HG03095 (cell line): ENCODE data around the gene GPRIN3.
"Not testable (repeated sequence)": the region's sequence is repeated elsewhere in the genome, so short reads cannot be mapped to it uniquely, and the experiment has no call there.

Experiments
- ATAC-seq: cut with Tn5 transposase; IDR thresholded peaks from one replicate; pipeline ENCODE4 v1.9.1; 2021; ENCODE audit warnings: moderate library complexity; ENCODE audit not compliant: unreplicated experiment

The GPRIN3 gene

DNA sequence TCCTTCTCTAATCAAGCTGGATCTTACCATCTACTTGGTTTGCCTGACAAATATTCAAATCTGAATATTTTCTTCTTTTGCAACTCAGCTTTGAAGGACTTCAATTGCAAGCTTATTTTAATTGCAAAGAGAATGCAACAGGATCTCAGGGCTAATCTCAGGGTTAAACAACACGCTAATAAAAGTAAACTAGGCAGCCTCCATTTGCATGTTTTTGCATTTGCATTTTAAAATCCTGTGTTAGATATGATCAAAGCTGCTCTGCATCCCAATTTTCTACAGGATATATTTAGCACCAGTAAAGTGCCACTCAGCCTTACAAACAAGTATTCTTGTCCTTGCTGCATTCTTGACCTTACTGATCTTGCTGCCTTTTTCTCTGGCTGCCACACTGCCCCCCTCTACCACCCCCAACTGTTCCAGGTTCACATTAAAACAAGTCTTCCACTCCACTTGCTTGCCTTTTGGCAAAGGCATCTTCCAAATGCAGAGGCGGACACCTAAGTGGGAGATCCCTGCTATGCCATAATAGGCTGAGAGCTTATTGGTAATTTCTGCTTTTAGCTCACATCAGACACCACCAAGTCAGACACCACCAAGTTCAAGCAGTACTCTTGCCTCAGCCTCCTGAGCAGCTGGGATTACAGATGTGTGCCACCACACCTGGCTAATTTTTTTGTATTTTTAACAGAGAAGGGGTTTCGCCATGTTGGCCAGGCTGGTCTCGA lies 48.1 kb downstream of the GPRIN3 start:
- ATAC-seq = no peak

DNA sequence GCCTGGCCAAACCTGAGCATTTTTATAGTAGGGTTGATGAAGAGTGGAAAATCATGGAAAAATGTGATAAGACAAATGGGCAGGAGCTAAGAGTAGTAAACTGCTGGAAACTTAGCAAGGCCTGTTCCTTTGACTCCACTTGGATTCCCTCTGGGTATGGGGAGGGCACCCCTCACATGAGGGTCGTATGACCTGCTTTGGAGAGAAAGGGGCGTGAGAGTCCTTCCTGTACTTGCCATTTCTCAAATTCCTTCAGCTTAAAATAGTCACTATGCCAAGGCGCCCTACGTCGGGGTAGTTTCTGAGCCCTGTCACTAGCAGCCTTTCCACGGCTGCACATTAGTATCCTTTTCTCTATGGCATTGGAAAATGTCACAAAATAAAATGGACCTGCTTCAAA lies 49.1 kb downstream of the GPRIN3 start:
- no peak for ATAC-seq

DNA sequence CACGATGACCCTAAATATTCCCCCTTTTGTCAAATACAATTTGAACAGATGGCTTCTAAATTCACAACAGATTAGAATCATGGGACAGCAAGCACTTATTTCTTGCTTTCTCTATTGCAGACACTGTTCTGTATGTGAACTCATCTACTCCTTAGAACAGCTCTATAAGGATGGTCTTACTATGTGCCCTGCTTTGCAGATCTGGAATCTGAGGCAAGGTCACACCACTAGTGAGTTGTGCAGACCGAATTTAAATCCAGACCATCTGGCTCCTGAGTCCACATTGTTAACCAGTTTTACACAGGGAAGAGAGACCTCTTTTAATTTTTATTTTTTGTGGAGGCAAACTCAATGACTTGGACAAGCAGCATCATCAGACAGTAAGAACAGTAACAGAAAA lies 50.2 kb downstream of the GPRIN3 start:
- ATAC-seq = no peak

GRCh38 chr4:89256203-89256800 lies 51.3 kb downstream of the GPRIN3 start:
- no peak for ATAC-seq

GRCh38 chr4:89254847-89255246 lies 52.8 kb downstream of the GPRIN3 start:
- ATAC-seq = no peak

DNA sequence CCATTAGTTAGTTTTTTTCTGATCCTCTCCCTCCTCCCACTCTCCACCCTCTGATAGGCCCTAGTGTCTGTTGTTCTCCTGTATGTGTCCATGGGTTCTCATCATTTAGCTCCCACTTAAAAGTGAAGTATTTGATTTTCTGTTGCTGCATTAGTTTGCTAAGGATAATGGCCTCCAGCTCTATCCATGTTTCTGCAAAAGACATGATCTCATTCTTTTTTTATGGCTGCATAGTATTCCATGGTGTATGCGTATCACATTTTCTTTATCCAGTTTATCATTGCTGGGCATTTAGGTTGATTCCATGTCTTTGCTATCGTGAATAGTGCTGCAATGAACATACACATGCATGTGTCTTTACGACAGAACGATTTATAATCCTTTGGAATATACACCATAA lies 53.3 kb downstream of the GPRIN3 start:
- ATAC-seq = not testable (repeated sequence)

- ATAC-seq = no peak
Measured at GRCh38 chr4:89253935-89254334, 53.7 kb downstream of the GPRIN3 start.

DNA sequence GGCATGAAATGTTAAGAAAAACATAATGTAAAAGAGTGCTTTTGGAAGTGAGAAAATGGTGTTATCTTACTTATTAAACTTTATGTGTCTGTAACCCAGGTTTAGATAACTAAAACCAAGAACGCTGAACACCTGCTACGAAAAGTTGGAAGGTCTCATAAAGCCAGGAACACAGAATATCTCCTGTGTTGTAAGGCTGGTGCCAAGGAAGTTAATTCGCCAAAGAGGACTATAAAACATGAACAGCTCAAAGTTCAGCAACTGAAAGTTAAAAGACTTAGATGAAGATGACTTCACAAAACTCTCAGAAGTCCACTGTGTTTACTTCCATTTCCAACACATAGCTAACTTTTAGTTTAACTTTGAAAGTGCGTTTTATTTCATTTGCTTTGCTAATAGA lies 54.3 kb downstream of the GPRIN3 start:
- no peak for ATAC-seq

DNA sequence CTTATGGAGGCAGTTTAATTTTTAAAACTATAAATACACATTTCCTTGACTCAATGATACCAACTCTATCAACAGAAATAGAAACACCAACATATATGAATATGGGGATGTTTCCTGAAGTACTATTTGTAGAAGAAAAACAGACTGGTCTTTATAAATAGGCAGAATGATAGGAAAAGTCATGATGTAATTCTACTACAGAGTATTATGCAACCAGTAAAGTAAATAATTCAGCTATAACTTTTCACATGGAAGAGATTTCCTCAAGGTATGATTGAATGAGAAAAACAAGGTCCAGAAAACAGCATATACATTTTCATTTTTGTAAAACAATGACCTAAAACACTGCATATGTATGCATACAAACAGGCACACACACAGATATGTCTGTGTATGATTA lies 56.2 kb downstream of the GPRIN3 start:
- no peak for ATAC-seq

GRCh38 chr4:89249716-89250361 lies 57.8 kb downstream of the GPRIN3 start:
- ATAC-seq = no peak

GRCh38 chr4:89249313-89249712 lies 58.3 kb downstream of the GPRIN3 start:
- ATAC-seq = no peak

GRCh38 chr4:89248879-89249281 lies 58.7 kb downstream of the GPRIN3 start:
- no peak for ATAC-seq

DNA sequence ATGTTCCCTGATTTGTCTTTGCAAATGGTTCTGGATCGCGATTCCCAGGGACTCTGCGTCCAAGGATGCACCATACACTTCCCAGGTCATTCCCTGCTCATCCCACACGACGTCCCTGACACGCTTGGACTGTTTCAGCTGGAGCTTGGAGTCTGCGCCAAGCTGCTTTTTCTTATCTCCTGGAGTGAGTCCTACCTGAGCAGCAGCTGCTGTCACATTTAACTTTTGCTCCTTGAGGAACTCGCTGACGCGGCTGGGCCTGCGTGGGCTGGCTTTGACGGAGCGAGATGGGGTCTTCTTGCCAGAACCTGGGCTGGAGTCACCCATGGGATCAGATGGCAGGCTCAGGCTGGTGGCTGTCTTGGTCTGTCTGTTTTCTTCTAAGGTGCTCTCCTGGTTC lies 59.6 kb downstream of the GPRIN3 start:
- ATAC-seq = no peak

DNA sequence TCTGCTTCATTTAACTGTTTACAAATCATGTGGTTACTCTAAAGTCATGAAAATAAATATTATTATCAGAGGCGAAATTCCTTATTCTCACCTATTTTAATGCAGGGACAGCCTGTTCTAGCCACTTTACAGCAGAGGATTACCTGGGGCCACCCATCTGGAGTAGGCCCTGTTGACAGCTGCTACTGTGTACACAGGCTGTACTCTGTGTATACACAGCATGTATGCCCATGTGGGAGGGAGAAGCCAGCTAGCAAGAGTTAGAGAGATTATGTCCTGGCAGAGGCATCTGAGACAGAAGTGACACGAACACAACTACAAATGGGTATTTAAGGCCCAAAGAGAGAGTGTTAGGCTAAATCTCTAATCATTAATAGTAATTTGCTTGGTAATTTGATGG lies 62.1 kb downstream of the GPRIN3 start:
- no peak for ATAC-seq

DNA sequence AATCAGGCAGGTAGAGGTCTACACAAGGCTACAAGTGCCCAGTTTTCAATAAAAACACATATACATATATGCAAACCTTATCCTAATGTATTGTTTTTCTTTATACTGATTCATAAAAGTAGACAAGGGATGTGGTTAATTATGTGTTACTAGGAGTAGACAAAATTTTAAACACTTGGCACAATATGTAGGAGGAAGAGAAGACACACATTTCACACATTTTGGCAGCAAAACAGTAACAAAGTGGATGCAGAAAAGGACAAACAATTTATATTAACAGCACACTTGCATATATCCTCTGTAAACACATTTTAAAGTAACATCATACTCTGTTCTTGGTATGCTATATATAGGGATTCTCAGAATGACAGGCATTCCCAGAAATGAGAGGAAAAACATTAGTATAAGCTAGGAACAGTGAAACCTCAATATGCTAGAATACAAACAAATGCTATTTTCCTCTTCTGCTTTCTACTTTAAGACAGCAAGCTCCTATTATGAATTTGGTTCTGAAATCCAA lies 63.8 kb downstream of the GPRIN3 start:
- ATAC-seq = no peak

- ATAC-seq = no peak
Measured at GRCh38 chr4:89242864-89243732, 64.5 kb downstream of the GPRIN3 start.

- ATAC-seq = no peak
Measured at GRCh38 chr4:89242216-89242615, 65.4 kb downstream of the GPRIN3 start.

DNA sequence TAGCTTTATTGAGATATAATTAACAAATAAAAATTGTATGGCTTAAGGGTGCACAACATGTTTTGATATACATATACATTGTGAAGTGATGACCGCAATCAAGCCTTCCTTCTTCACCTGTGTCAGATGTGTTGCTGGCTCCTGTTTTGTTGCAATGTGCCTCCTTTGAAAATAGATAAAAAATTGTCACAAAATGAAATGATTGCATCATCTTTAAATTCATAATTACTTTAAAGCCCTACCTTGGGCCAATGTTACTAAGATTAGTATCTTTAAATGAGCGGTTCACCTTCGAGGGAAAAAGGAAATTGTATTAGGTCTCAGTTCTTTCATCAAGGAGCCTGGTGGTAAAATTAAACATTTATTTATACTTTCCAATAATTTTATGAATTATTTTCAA lies 77.3 kb downstream of the GPRIN3 start:
- no peak for ATAC-seq

GRCh38 chr4:89226665-89227574 lies 80.7 kb downstream of the GPRIN3 start:
- ATAC-seq = no peak

DNA sequence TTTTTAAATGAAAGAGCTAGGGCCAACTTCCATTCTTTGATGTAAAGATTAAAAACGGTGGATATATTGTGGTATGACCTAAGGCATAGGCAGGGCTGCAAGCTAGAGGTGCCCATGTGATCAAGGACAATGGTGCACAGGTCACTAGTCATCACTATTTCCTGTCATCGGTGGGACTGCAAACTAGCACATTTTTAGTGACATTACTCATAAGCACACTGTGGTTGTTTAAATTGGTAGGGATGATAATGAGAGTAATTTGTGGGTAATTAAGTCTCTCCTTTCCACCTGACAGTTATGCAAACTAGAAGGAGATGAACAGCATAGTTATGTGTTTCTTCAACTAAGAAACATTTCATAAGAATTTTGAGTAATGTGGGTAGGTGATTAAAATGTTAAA lies 85.4 kb downstream of the GPRIN3 start:
- ATAC-seq = no peak
